ENCODE results near the gene RAMP1.

- TF ChIP-seq REST (IDR thresholded peaks at IDR 0.05; ENCODE audit: low read depth) (no peak), EZH2 (IDR thresholded peaks at IDR 0.05) (no peak), POLR2AphosphoS5 (IDR thresholded peaks at IDR 0.05; ENCODE audit: low read depth, low read length) (no peak), CEBPB (IDR thresholded peaks at IDR 0.05; ENCODE audit: low read depth) (no peak), FOSL1 (IDR thresholded peaks at IDR 0.05; ENCODE audit: low read depth) (no peak), CTCF (IDR thresholded peaks at IDR 0.05 in 2 of 3, conservative IDR thresholded peaks at IDR 0.05 in 1 of 3; ENCODE audit: borderline replicate concordance in 1 of 3, insufficient read depth in 1 of 3, low read depth in 2 of 3, low read length in 2 of 3) (no peak), ZNF274 (IDR thresholded peaks at IDR 0.05; ENCODE audit: low read depth, low read length) (no peak), MAX (IDR thresholded peaks at IDR 0.05) (no peak), POLR2A (IDR thresholded peaks at IDR 0.05; ENCODE audit: borderline replicate concordance, extremely low read depth, insufficient read depth, insufficient read length) (no peak), JUND (IDR thresholded peaks at IDR 0.05) (no peak), EZH2phosphoT487 (IDR thresholded peaks at IDR 0.05; ENCODE audit: borderline replicate concordance) (no peak), TCF7L2 (IDR thresholded peaks at IDR 0.05; ENCODE audit: borderline replicate concordance, extremely low read depth, insufficient read depth, insufficient read length) (no peak)
Observed at GRCh38 chr2:237830522-237830921, 28.9 kb upstream of the RAMP1 start.
